Parathyroid adenoma (tissue), 2 donors: ENCODE measurements around the gene TUBD1.

Experiments used
- H2AFZ ChIP-seq: fragments of 300-600 bp; sonication (generic); one replicate; pipeline ENCODE4 v1.7.0; 2017; ENCODE audit warnings: antibody characterized with exemption, mild to moderate bottlenecking
- H3K27ac ChIP-seq: fragments of 300-600 bp; sonication (generic); one replicate; pipeline ENCODE4 v1.7.0; 2017
- H3K27me3 ChIP-seq: fragments of 300-600 bp; sonication (generic); one replicate; pipeline ENCODE4 v1.7.0; 2017; ENCODE audit warnings: low read length; ENCODE audit not compliant: control insufficient read depth, insufficient read depth
- H3K36me3 ChIP-seq: fragments of 300-600 bp; sonication (generic); one replicate; pipeline ENCODE4 v1.7.0; 2017; ENCODE audit warnings: low read length; ENCODE audit not compliant: control insufficient read depth, insufficient read depth
- H3K4me1 ChIP-seq: fragments of 300-600 bp; sonication (generic); one replicate; pipeline ENCODE4 v1.7.0; 2017; ENCODE audit warnings: control low read depth
- H3K4me2 ChIP-seq: fragments of 300-600 bp; sonication (generic); one replicate; pipeline ENCODE4 v1.7.0; 2017; ENCODE audit warnings: low read length
- H3K4me3 ChIP-seq: fragments of 300-600 bp; sonication (generic); one replicate; pipeline ENCODE4 v1.7.0; 2017; ENCODE audit warnings: low read depth, low read length
- H3K79me2 ChIP-seq: fragments of 300-600 bp; sonication (generic); one replicate; pipeline ENCODE4 v1.7.0; 2017; ENCODE audit warnings: control low read depth
- H3K9ac ChIP-seq: fragments of 300-600 bp; sonication (generic); one replicate; pipeline ENCODE4 v1.7.0; 2017; ENCODE audit warnings: mild to moderate bottlenecking
- H3K9me3 ChIP-seq: fragments of 300-600 bp; sonication (generic); one replicate; pipeline ENCODE4 v1.7.0; 2017; ENCODE audit warnings: low read length; ENCODE audit not compliant: control insufficient read depth
- TF ChIP-seq, protein P1 (sequence below): fragments of 300-600 bp; sonication (generic); IDR thresholded peaks from one replicate; pipeline ENCODE4 v1.7.0; 2017; ENCODE audit warnings: antibody characterized with exemption, mild to moderate bottlenecking
- donor health status: primary hyperparathyroidism.

The TUBD1 gene

DNA sequence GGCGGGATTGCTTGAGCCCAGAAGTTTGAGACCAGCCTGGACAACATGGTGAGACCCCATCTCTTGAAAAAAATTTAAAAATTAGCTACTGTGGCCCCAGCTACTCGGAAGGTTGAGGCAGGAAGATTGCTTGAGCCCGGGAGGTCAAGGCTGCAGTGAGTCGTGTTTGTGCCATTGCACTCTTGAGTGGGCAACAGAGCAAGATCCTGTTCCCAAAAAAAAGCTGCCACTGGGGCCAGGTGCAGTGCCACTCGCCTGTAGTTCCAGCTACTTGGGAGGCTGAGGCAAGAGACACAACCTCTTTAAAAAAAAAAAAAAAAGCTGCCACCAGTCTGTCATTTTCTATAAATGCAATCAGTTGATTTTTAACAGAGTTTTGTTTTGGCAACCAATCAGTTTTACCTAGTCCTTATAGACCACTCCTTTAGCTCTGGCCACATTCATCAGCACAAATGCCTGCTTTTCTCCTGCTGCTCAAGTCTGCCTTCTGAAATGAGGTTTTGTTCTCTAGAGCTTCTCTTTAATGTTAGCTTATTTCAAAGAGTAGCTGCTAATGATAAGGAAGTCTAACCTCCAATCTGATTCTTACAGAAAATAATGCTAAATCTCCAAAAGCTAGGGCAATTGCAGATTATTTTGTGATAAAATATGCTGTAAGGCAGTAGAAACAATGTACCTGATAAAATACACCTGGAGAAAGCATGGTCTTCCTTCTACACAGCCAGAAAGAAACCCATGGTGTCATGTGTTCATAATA is 64.8 kb downstream of the TUBD1 start:
- Histone ChIP-seq H3K27me3 (no peaks in the 10 kb centered on the region), H3K79me2 (no peaks in the 10 kb centered on the region), H3K9ac (no peak overlapping the region), H3K4me2 (no peak overlapping the region), H2AFZ (peak overlapping the region; percentile 61), H3K27ac (peak overlapping the region; percentile 80), H3K4me3 (no peak overlapping the region), H3K4me1 (peaks cover 19% of the 10 kb centered on the region), H3K9me3 (no peaks in the 10 kb centered on the region), H3K36me3 (no peaks in the 10 kb centered on the region)
- TF ChIP-seq, protein P1, sequence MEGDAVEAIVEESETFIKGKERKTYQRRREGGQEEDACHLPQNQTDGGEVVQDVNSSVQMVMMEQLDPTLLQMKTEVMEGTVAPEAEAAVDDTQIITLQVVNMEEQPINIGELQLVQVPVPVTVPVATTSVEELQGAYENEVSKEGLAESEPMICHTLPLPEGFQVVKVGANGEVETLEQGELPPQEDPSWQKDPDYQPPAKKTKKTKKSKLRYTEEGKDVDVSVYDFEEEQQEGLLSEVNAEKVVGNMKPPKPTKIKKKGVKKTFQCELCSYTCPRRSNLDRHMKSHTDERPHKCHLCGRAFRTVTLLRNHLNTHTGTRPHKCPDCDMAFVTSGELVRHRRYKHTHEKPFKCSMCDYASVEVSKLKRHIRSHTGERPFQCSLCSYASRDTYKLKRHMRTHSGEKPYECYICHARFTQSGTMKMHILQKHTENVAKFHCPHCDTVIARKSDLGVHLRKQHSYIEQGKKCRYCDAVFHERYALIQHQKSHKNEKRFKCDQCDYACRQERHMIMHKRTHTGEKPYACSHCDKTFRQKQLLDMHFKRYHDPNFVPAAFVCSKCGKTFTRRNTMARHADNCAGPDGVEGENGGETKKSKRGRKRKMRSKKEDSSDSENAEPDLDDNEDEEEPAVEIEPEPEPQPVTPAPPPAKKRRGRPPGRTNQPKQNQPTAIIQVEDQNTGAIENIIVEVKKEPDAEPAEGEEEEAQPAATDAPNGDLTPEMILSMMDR: no peak

DNA sequence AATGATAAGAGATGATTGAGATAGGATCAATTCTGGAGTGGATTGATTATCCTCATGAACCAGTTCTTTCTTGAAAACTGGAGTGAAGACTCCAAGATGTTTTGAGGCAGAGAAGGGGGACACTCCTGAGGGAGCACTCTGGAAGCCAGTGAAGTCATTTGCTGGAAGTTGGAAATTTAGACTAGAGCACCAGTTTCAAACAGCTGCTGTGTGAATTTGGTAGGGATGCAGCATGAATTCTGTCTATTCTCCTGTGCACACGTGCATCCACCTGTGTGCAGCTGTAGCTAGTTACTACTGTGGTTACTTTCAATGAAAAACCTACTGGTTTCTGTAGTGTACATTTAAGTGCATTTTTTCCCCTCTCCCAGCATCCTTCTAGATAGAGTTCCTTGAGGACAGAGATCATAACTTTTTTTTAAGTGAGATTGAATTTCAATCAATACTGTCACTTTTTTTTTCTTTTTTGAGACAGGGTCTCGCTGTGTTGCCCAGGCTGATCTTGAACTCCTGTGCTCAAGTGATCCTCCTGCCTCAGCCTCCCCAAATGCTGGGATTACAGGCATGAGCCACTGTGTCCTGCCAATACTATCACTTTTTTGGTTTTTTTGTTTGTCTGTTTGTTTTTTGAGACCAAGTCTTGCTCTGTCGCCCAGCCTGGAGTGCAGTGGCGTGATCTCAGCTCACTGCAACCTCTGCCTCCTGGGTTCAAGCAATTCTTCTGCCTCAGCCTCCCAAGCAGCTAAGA is 65.9 kb downstream of the TUBD1 start:
- Histone ChIP-seq H3K4me2 (no peak overlapping the region), H2AFZ (no peak overlapping the region), H3K27me3 (no peaks in the 10 kb centered on the region), H3K27ac (no peak overlapping the region), H3K4me3 (no peak overlapping the region), H3K9me3 (no peaks in the 10 kb centered on the region), H3K4me1 (peaks cover 19% of the 10 kb centered on the region), H3K36me3 (no peaks in the 10 kb centered on the region), H3K9ac (no peak overlapping the region), H3K79me2 (no peaks in the 10 kb centered on the region)
- TF ChIP-seq, protein P1: no peak

DNA sequence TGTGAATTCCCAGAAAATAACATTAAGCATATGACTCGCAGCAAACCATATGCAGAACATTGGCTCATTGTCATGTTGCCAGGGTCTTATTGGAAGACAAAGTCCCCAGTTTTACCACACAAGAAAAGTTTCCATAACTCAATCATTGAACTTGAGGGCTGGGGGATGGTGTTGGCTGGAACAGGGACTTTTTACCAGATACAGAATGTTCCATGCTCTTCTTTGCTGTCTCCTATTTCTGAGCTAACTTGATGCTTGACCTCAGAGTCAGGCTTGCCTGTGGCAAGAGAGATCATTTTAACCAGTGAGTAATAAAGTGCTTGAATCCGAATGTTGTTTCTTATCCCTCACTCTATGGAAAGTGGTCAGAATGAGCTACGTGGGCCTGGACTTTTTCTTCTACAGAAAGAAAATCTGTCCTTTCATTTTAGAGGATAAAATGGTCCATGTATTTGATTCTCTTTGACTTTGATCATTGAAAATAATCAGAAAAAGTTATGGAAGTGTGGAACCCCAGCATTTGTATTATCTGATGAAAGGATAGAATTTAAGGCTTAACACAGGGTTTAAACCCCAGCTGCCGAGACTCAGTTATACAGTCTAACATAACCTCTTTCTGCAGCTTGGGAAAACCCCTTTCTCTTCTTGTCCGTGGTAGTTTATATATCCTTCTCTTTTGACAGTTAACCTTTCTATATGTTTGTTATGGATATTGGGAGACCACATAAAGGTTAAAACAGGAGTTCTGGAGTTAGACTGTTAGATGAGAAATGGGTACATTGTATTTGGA is 67.0 kb downstream of the TUBD1 start:
- Histone ChIP-seq H3K36me3 (no peaks in the 10 kb centered on the region), H3K79me2 (no peaks in the 10 kb centered on the region), H3K9me3 (no peaks in the 10 kb centered on the region), H3K9ac (no peak overlapping the region), H3K4me2 (no peak overlapping the region), H3K4me1 (peaks cover 19% of the 10 kb centered on the region), H3K27me3 (no peaks in the 10 kb centered on the region), H3K4me3 (no peak overlapping the region), H3K27ac (no peak overlapping the region), H2AFZ (no peak overlapping the region)
- TF ChIP-seq, protein P1: no peak

DNA sequence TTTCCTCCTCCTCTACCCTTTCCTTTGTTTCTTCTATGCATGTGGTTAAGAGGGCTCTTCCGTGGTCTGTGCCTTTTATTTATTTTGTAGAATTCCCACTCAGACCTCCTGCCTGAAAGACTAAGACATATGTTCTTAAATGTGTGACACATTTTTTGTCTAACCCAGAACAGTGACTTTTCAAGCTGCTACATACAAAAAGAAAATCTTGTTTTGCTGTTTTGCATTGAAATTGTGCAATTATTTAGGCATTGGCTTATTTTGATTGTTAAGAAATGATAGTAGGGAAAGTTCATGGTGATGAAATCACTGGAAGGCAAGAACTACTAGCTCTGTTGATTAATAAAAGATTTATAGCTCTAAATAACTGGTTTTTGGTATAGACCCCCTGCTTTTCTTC is 76.8 kb downstream of the TUBD1 start:
- Histone ChIP-seq H3K4me3 (no peak overlapping the region), H3K4me2 (no peak overlapping the region), H3K9ac (no peak overlapping the region), H2AFZ (no peak overlapping the region), H3K27ac (no peak overlapping the region), H3K36me3 (no peaks in the 10 kb centered on the region), H3K79me2 (no peaks in the 10 kb centered on the region), H3K27me3 (no peaks in the 10 kb centered on the region), H3K9me3 (no peaks in the 10 kb centered on the region), H3K4me1 (no peaks in the 10 kb centered on the region)
- TF ChIP-seq, protein P1: no peak
